Measurements from ENCODE around the gene MFSD12.

MFSD12 gene

GRCh38 chr19:3505598-3506383 is 51.6 kb downstream of the MFSD12 start, which contains the start of gene FZR1:
FZR1 (plus strand) TSS chr19:3506311; CDS start chr19:3522990, 16,679 bp downstream.
- FAIRE-seq: no peak

DNA sequence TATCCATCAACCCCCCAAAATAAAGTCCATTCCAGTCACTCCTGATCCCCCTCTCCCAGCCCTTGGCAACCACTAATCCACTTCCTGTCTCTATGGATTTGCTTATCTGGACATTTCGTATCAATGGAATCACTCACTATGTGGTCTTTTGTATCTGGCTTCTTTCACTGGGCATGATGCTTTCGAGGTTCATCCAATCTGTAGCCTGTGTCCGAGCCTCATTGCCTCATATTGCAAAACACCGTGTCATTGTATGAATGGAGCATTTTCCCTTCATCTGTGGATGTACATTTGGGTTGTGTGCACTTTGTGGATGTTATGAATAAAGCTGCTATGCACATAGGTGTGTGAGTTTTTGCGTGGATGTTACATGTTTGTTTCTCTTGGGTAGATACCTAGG is 52.7 kb downstream of the MFSD12 start:
- no peak for FAIRE-seq

GRCh38 chr19:3503036-3503572 is 54.3 kb downstream of the MFSD12 start:
- FAIRE-seq: no peak

DNA sequence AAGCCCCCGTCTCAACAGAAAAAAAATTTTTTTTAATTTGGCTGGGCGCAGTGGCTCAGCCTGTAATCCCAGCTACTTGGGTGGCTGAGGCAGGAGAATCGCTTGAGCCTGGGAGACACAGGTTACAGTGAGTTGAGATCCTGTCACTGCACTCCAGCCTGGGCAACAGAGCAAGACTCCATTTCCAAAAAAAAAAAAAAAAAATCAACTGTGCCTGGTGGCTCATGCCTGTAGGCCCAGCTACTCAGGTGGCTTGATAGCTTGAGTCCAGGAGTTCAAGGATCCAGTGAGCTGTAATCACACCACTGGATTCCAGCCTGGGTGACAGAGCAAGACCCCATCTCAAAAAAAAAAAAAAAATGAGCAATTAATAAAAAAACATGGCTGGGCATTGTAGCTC is 55.6 kb downstream of the MFSD12 start:
- no peak for FAIRE-seq

DNA sequence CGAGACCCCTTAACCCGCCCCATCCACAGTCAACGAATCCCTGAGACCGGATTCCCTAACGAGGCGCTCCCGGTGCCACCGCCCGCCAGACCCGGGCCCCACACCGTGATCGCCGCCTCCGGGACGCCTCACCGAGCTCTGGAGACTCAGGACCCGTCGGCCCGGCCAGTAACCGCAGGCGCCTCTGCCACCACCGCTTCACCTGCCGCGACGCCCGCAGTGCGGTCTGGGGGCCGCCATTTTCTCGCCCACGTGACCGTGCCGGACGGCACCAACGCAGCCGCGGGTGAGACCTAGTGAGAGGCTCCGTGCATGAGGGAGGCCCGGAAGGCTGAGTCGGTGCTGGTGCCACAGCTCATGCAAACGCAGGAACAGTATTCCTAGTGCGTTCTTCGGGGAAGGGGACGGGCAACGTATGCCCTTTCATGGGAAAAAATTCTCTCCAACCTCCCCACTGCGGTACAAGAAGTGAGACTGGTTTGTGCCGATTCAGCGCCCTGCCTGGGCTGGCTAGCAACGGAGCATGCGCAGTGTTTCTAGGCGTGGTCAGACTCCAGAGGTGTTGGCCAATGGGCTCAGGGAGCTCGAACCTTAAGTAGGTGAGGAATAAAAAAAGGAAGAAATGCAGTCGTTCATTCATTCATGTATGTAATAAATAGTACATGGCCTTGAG is 56.8 kb downstream of the MFSD12 start, which contains the start of gene DOHH:
Gene DOHH, minus strand, starts transcription at position 246 of the 673 bp plus-strand sequence. CDS start 3,860 bp downstream, outside the sequence.
- peak; percentile 92 for FAIRE-seq

DNA sequence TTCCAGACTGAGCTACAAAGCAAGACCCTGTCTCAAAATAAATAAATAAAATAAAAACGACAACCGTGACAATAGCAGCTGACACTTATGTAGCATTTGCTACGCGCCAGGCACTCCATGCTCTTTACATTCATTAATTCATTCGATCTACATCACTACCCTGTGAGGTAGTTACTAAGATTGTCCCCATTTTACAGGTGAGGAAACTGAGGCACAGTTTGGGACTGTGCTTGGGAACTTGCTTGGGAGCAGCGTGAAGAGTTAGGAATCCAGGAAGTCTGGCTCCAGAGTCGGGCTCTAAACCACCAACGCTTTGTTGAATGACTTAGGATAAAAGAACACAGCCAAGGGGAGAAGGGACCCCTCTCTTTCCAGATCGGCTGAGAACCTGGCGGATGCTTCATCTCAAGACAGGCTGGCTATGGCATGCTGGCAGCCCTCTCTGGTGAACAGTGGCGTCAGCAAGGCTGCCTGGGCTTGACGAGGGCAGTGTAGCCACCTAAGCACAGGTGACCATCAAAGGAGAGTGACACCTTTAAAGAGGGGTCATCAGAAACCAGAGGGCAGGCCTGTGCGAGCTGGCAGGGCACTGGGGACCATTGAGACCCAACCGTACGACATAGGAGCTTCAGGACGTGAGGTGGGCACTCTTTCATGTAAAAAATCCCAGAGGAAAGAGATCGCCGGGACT is 57.5 kb downstream of the MFSD12 start:
- FAIRE-seq: no peak

DNA sequence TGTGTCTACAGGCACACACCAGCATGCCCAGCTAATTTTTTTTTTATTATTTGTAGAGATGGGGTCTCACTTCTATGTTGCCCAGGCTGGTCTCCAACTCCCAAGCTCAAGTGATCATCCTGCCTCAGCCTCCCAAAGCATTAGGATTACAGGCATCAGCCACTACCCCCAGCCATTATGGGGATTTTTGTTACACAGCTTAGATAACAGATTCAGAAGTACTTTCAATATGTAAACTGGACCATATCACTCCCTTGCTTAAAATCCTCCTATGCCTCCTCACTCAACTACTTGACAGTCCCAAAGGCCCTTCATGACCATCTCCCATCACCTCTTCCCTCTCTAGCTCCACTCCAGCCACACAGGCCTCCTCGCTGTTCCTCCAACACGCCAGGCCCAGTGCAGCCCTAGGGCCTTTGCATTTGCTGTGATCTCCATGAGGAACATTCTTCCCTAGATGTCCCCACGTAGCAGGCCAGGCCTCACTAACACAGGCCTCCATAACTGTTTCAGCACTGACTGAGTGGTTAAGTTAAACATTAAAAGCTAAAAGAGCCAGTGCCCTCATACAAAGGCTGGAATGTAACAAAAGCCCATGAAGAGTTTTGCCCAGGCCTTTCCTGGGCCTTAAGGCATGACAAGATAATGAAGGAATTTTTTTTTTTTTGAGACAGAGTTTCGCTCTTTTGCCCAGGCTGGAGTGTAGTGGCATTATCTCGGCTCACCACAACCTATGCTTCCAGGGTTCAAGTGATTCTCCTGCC is 59.4 kb downstream of the MFSD12 start:
- FAIRE-seq: no peak

GRCh38 chr19:3496392-3497273 is 60.8 kb downstream of the MFSD12 start:
- no peak for FAIRE-seq

DNA sequence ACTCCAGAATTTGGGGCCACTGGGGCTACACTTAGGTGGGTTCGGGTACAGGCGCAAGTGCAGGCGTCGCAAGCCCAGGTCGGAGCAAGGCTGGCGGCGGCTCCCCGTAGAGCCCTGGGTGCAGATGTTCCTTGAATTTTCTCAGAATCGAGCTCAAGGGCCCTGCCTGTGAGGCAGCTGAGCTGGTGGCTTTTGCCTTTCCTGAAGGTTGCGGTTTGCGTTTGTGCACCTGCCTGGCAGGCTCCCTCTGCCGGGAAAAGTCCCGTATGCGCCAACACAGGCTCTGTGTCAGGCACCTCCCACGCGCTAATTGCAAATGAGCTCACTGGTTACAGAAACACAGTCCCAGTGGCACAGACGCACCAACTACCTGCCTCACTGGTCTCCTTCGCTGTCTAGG is 62.8 kb downstream of the MFSD12 start:
- no peak for FAIRE-seq

All from islet of Langerhans (tissue), 1 donor.